Measurements from ENCODE around the gene NSRP1.
"Not testable (repeated sequence)": the region's sequence is repeated elsewhere in the genome, so short reads cannot be mapped to it uniquely, and the experiment has no call there.

GRCh38 chr17:30087431-30087830 lies 29.2 kb upstream of the NSRP1 start:
- not testable (repeated sequence) for TF ChIP-seq EZH2phosphoT487 (IDR thresholded peaks at IDR 0.05; ENCODE audit: borderline replicate concordance)
- TF ChIP-seq, protein P1, sequence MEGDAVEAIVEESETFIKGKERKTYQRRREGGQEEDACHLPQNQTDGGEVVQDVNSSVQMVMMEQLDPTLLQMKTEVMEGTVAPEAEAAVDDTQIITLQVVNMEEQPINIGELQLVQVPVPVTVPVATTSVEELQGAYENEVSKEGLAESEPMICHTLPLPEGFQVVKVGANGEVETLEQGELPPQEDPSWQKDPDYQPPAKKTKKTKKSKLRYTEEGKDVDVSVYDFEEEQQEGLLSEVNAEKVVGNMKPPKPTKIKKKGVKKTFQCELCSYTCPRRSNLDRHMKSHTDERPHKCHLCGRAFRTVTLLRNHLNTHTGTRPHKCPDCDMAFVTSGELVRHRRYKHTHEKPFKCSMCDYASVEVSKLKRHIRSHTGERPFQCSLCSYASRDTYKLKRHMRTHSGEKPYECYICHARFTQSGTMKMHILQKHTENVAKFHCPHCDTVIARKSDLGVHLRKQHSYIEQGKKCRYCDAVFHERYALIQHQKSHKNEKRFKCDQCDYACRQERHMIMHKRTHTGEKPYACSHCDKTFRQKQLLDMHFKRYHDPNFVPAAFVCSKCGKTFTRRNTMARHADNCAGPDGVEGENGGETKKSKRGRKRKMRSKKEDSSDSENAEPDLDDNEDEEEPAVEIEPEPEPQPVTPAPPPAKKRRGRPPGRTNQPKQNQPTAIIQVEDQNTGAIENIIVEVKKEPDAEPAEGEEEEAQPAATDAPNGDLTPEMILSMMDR (conservative IDR thresholded peaks at IDR 0.05; ENCODE audit: low read length): not testable (repeated sequence)

Data from Loucy (cell line).